ENCODE measurements around the gene CARD18.

CARD18 gene

DNA sequence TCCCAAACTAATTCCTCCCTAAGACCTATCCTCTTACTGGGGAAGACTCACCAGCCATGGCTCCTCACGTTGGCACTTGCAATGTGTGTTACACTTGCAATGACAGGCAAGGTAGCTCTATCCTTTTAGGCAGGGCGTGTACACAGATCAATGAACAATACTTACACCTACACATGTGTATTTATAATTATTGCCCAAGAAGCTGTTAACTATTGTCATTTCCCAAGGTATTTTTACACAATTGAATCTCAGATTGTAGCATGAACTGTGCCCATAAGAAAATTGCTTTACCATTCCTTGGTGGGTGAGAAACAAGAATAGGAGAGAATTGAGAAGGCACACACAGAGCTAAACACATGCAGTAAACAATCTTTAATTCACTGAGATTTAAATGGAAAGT, at the start of gene CARD18:
TSS of gene CARD18 (minus strand) at position 101 of the 400 bp plus-strand sequence. CDS start at position 58, 43 bp downstream.
- DNase-seq, result no peak

- no peak for DNase-seq
These were observed 44.4 kb upstream of the CARD18 start for GRCh38 chr11:105183987-105184386.

DNA sequence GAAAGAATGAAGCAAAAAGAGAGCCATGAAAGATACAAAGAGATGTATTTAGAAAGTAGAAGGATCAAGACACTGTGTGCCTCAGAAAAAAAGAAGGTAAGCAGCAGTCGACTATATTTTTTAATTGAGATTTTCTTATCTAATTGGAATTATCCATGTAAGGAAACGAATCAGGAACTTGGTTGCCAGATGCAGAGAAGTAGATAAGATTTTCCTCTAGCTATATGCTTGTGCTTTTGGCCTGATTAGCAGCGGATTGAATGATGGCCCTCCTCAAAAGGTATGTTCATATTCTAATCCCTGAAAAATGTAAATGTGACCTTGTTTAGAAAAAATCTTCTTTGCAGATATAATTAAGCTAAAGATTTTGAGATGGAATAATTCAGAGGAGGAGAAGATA, 43.9 kb upstream of the CARD18 start:
- no peak for DNase-seq

DNA sequence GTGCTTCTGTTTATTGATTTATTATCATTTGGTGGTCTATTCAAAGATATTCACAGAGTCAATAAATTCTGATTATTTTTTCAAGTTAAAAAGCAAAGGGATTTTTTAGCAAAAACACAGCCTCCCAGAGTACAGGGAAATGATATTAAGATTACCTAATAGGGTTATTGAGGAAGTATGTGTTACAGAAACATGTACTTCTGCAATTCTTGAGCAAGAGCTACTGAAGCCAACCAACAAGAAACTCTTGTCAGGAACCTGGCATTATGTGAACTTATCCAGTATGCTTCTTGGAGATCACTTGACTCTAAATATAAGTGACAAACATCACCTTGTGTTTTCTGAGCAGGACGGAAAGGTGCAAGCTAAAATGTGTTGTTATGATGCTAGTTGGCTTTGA, 42.0 kb upstream of the CARD18 start:
- DNase-seq, result no peak

DNA sequence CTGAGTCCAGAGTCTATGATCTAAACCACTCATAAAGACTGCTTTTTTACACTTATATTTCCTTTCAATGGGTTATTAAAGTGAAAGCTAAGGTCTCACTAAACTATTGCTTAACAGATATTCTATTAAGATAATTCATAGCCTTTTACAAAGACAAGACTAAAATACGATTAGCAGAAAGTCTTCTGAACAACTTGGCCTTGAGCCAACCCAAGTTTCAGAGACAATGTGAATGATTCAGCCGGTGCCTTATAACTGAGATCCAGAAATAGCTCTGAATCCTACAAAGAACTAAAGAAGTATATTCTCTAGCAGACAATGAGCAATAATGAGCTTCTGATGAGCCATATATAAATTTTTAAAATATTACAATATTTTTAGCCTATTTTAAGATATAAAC, 41.5 kb upstream of the CARD18 start:
- no peak for DNase-seq

DNA sequence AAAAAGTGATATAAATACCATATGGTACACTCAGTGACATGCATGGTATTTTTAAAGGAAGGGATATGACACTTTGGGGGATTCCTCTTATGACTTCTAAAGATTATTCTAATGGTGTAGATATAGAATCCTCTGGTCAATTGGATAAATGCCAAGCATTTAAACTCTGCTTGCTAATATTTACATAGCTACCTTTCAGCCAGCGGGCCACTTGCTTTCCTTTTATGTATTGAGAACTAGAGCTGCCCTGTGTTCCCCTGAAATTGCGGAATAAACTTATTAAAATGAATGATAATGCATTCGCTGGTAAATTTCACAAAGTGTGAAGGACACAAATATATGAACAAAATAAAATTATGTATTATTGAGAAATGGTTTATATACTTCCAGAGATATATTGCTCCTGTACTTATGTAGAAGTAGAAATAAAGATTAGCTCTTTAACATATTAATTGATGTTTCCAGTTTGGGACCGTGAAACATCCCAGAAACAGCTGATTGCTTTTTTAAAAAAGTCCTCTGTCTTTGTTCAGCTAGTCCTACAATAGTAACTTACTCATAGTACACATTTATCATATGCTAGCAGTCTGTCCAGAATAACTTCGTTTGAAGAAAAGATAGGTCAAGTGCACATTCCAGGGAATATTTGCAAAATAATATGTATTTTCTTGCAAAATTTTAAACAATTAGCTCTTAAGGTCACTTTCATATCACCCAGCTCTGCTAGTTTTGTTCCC, 40.1 kb upstream of the CARD18 start:
- no peak for DNase-seq

DNA sequence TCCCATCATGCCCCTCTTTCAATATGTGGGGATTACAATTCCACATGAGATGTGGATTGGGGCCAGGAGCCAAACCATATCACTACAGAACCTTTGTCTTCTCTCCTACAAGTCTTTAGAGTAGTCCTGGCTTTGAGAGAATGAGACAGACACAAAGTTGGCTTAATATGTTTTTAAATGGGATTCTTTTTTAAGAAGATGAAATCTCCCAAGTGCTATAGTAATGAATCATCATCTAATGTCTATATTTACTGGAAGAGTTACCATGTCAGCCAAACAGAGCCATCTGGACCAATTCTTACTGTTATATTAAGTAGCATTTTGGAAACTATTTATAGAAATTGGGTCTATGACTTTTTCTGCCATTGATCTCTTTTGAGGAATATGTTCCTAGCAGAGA, 38.1 kb upstream of the CARD18 start:
- DNase-seq, result no peak

DNA sequence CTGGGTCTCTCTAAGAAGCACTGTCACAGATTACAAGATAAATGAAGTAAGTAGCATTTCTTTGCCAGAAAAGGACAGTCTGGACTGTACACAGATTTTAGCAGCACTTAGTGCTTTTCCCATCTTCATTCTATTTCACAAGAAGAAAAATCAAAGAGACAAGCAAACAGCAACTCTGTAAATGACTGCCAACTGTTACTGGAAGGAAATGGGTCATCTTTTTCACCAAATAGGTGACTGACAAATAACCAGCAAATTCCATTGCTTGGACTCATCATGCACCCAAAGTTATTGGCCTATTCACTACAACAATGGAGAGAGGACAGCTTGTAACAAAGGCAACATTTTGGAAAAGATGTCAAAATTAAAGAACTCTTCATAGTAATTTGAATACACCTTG, 28.9 kb upstream of the CARD18 start:
- DNase-seq, result no peak

GRCh38 chr11:105167244-105167643, 27.7 kb upstream of the CARD18 start:
- no peak for DNase-seq

DNA sequence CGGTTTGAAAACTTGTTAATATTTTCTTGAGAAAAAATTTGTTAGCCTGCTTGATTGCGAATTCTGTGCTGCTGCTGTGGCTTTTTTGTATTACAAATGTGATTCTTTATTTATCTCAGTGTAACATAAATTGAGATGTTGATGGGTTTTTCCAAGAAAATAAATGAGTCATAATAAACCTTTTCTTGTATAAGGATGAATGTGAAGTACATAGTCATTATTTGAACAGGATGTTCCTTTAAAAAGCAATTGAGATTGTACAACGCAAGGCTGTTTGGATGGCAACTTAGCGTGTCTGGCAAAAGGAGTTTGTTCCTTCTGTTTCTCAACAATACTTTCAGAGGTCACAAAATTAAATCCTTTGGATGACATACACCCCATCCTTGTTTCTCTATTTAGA, 24.6 kb upstream of the CARD18 start:
- peak; percentile 17 for DNase-seq

DNA sequence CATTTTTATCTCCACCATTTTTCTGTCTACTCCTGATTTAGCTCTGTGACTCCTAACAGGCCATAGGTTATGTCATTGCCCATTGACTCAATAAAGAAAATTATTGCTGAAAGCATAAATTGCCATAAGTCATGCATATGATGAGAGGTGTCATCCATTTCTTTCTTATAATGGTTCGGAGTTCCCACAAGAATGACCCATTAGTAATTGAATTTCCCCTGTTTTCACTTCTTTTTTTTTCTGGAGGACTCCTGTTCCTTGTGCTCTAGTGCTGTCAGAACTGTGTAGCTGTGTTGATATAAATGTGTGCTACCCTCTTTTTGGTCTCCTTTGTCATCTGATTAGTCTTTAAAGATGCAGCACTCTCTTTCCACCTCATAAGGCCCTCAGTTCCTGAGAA, 22.9 kb upstream of the CARD18 start:
- DNase-seq, result no peak

DNA sequence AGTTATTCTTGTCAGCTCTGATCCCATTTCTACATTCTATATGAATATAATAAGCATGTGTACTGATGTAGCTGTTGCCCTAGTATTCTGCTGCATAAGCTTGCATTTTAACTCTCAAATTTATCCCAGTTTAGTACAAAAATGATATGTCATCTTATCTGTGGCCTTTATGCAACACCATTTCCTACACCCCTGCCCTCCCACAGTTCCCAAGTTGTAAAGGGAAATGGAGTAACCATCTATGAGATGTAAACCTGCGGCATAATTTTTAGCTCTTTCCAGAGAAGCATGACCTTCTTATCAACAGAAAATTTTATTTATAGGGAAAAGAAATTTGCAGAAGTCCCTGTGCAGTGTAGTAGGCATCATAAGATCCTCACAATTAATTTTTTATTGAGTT, 18.9 kb upstream of the CARD18 start:
- DNase-seq, result no peak

GRCh38 chr11:105156720-105157119, 17.2 kb upstream of the CARD18 start:
- DNase-seq, result no peak

DNA sequence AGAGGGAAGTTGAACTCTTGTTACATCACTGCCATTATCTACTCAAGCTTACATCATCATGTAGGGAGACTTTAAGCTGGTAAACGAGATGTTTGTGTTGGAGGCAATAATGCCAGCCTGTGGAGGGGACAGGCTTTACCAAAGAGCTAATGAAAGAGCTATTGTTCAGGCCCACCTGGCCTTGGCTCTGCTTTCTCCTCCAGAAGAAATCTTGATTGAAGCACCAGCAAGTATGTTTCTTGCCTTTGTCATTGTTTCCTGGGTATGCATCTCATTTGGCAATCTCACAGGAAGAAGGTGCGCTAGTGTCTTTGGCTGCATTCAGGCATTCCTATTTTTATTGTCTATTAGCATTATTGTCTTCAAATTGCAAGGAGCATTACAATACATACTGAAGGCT, 16.7 kb upstream of the CARD18 start:
- no peak for DNase-seq

DNA sequence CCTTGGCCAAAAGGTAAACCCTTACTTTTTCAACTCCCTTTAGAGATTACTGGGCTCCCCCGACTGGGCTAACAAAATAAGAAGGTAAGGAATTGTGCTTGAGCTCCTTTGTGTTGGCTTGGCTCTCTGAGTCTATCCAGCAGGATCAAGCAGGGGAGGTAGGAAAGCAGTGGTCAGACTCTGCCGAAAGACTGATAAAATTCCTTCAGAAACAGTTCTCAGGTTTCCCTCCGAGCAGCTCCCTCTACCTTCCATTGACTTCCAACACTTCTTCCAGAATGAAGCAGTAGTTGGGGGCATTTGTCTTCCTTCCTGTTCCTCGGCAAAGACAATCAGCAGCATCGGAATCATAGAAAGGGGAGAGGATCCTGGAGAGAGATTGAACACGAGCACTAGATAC, 16.1 kb upstream of the CARD18 start:
- DNase-seq, result no peak

DNA sequence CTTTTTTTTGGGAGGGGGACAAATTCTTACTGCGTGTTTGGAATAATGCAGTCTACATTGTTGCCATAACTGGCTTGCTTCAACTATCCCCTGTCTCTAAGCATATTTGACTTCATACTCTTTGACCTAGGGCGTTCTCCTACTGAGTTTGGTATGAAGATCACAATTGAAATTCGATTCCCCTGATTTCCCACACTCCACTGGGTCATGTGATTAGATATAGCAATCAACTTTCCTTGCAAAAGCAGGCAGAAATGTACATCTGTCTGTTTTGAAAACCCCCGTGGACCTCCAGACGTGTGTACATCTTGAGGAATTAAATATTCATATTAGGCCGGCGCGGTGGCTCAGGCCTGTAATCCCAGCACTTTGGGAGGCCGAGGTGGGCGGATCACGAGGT, 13.8 kb upstream of the CARD18 start:
- no peak for DNase-seq

- no peak for DNase-seq
These were observed 13.0 kb upstream of the CARD18 start for GRCh38 chr11:105152560-105152959.

GRCh38 chr11:105152021-105152512, 12.5 kb upstream of the CARD18 start:
- DNase-seq, result no peak

DNA sequence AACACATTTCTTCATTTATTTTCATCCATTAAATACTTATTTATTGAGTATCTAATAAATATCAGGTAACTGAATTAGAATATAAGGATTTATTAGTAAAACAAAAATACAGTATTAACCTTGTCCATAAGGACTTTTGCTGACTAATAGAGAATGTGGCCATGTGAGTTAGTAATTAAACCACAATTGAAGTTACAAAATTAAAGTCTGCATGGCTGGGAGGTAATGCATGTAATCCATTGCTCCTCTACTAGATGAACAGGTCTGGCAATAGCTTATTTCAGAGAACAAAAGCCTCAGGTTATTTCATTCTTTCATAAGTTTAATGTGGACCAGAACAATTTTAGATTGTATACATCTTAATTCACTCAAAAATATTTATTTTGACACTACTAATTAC, 9.9 kb upstream of the CARD18 start:
- DNase-seq, result no peak

DNA sequence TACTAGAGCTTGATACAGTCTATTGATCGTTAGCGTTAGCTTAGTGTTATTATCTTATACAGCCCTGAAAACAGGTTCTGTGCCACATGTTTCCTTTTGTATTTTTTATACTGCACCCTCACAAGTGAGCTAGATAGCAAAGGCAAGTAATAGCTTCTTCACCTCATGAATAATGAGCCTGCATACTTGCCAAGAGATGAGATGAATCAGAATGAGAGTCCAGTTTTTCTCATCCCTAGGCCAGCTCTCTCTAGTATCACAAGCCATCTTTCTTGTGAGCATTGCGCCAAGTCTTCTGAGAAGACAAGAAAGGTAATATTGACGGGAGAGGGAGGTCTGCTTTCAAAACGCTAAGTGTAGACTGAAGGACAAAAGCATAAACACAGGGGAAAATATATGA, 8.7 kb upstream of the CARD18 start:
- DNase-seq, result no peak

GRCh38 chr11:105144887-105145286, 5.3 kb upstream of the CARD18 start:
- DNase-seq, result no peak

GRCh38 chr11:105142167-105142566, 2.6 kb upstream of the CARD18 start:
- no peak for DNase-seq

GRCh38 chr11:105137286-105137685, 2.3 kb downstream of the CARD18 start:
- no peak for DNase-seq

DNA sequence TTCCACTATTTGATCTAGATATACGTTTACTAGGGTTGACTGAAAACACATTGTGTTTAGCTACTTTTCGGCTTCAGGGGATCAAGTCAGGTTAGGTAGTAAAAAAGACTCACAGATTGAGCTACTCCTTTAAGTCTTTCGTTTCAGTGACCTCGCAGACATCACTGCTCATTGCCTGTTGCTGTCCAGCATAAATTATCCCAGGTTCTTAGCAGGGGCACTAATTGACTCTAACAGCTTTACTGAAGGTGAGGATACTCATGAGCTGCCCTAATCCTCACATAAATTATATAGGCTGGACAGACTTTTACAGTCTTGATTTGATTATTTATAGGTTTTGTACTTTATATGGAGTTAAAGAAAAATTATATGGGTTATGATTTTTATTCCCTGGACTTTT, 3.7 kb downstream of the CARD18 start:
- DNase-seq, result no peak

All from activated CD4-positive, alpha-beta T cell treated with anti-CD3 and anti-CD28 coated beads, Interleukin-10, Interleukin-2, amounts not matched to agents 100 ng/mL and 50 ng/mL, durations not matched to agents 16 hours and 8 hours (primary cell).